Osteocyte (in vitro differentiated cells): ENCODE results near the gene CAMKK1. TPM values are rescaled to one million over a fixed set of nuclear protein-coding genes. Genes with fewer than 3 reads are reported as not detected.
A peak's percentile ranks its signal among the peaks of the same experiment; 100 is the strongest.
"Not testable (repeated sequence)": the region's sequence is repeated elsewhere in the genome, so short reads cannot be mapped to it uniquely, and the experiment has no call there.

Experiments
- DNase-seq: peaks from one replicate; pipeline ENCODE4 v3.0.0; 2021; ENCODE audit warnings: mixed read lengths; ENCODE audit not compliant: unreplicated experiment; ENCODE audit errors: extremely low spot score
- H3K27ac Mint-ChIP-seq: one replicate; pipeline ENCODE4 v1.8.0; 2021; ENCODE audit warnings: mild to moderate bottlenecking, mixed read lengths; ENCODE audit not compliant: unreplicated experiment
- H3K27me3 Mint-ChIP-seq: one replicate; pipeline ENCODE4 v1.8.0; 2021; ENCODE audit warnings: mixed read lengths; ENCODE audit not compliant: unreplicated experiment
- H3K36me3 Mint-ChIP-seq: one replicate; pipeline ENCODE4 v1.8.0; 2021; ENCODE audit warnings: mixed read lengths; ENCODE audit not compliant: unreplicated experiment
- H3K4me1 Mint-ChIP-seq: one replicate; pipeline ENCODE4 v1.8.0; 2021; ENCODE audit warnings: mixed read lengths; ENCODE audit not compliant: unreplicated experiment
- H3K4me3 Mint-ChIP-seq: one replicate; pipeline ENCODE4 v1.8.0; 2021; ENCODE audit warnings: mild to moderate bottlenecking, moderate library complexity, mixed read lengths; ENCODE audit not compliant: unreplicated experiment
- H3K9me3 Mint-ChIP-seq: one replicate; pipeline ENCODE4 v1.8.0; 2021; ENCODE audit warnings: mixed read lengths; ENCODE audit not compliant: unreplicated experiment
- CTCF ChIP-seq: fragments of 200-600 bp; sonication (generic); IDR thresholded peaks from 2 replicates; pipeline ENCODE4 v1.5.0; 2021; ENCODE audit warnings: antibody characterized with exemption, mild to moderate bottlenecking, moderate library complexity
- total RNA-seq: library from RNA; stranded (reverse); gene quantifications from 2 replicates; pipeline ENCODE4 v1.2.1, GENCODE V29; 2021

CAMKK1 gene
- total RNA-seq, 1 donor from 2014 or later = 1.3 TPM

DNA sequence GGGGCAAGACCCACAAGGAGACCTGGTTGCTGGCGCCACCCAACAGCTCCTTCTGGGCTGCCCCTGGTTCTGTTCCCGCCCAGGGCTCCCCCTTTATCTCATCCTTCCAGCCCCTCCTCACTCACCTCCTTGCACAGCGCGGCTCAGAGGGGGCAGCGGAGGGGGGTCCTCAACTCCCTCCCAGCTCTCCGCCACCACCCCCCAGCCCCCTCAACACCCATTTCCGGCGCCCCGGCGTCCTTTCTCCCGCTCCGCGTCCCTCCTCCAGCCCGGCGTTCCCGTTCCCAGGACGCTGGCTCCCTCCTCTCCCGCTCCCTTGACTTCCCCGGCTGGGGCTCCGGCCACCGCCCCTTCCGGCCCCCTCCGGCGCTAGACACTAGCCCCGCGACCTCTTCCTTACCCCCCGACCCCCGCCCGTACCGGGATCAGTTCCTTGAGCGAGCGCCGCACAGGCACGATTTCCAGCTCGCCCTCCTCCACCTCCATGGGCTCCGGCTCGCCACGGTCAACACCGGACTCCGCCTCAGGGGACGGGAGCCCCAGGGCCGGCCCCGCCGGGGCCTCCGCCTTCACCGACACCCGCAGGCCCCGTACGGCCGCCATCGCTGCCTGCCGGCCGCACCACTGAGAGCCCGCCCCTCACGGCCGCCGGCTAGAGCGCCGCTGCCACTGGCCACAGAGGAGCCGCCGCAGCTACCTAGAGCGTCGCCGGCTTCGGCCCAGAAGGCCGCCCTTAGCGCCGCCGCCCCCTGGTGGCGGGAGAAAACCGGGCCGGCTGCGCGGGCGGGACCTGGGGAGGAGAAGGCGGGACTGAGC, 47.0 kb downstream of the CAMKK1 start, which contains the start of gene NCBP3:
Gene NCBP3 (minus strand): TSS at position 626 of the 816 bp plus-strand sequence. CDS start 23 bp downstream, at position 603.
- Mint-ChIP-seq H3K27ac (peak within 1 kb of the TSS; percentile 90), H3K4me3 (peak within 1 kb of the TSS; percentile 92), H3K36me3 (peaks cover 12% of the 10 kb centered on the region), H3K9me3 (no peaks in the 10 kb centered on the region), H3K27me3 (peaks cover 5% of the 10 kb centered on the region), H3K4me1 (peaks cover 21% of the 10 kb centered on the region)
- TF ChIP-seq CTCF = peak; percentile 94
- peak; percentile 98 for DNase-seq

GRCh38 chr17:3845291-3845620, 47.6 kb downstream of the CAMKK1 start:
- TF ChIP-seq CTCF = no peak
- Mint-ChIP-seq H3K36me3 (peaks cover 17% of the 10 kb centered on the region), H3K9me3 (no peaks in the 10 kb centered on the region), H3K27ac (peak overlapping the region; percentile 90), H3K27me3 (peaks cover 2% of the 10 kb centered on the region), H3K4me3 (peak overlapping the region; percentile 92), H3K4me1 (peaks cover 21% of the 10 kb centered on the region)
- DNase-seq = no peak

DNA sequence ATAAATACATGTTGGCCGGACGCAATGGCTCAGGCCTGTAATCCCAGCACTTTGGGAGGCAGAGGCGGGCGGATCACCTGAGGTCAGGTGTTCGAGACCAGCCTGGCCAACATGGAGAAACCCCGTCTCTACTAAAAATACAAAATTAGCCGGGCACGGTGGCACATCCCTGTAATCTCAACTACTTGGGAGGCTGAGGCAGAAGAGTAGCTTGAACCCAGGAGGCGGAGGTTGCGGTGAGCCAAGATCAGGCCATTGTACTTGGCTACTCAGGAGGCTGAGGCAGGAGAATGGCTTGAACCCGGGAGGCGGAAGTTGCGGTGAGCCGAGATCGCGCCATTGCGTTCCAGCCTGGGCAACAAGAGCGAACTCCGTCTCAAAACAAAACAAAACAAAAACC, 48.3 kb downstream of the CAMKK1 start:
- Mint-ChIP-seq H3K4me1 (peaks cover 21% of the 10 kb centered on the region), H3K4me3 (peak overlapping the region; percentile 92), H3K36me3 (peaks cover 23% of the 10 kb centered on the region), H3K27ac (peak overlapping the region; percentile 90)
- not testable (repeated sequence) for H3K9me3 Mint-ChIP-seq, DNase-seq, H3K27me3 Mint-ChIP-seq

DNA sequence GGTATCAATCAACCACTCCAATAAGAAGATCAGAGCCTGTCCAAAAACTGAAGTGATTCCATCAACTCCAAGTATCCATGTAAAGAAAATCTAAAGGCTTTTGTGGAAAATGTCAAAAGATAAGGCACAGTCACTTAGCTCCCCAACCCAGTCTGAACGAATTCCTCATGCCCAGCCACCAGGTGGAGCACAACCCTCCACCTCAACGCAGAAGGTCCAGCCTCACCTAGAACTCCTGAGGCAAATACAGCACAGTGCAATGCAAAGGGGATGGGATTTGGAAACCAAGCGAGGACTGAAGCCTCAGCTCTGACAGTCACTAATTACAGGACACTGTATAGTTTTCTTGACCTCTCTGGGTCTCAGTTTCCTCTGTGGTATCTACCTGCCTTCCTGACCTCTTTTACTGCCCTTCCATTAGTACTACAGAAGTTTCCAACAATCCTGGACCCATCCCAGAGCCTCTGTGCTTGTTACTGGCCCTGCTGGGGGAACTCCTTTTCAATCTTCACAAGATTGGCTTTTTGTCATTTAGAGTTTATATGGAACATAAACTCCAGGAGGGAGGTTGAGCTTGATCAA, 48.8 kb downstream of the CAMKK1 start:
- no peak overlapping the region for H3K27ac Mint-ChIP-seq
- DNase-seq = no peak

DNA sequence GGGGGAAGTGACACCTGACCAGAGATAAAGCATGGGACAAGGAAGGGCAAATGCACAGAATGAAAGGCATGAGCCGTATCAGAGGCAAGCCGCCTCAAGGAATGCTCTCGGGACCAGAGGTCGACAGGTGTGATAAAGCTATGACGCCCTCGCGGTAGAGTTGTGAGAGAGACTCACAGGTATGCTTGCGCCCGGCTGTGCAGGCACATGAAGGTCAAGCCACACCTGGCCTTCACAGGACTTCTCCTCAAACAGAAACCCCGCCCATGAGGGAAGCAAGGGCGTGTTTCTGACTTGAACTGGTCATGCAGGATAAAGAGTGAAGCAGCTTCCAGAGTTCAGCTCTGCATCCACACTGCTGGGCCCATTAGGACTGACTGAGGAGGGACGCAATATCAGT, 54.6 kb downstream of the CAMKK1 start:
- no peak for TF ChIP-seq CTCF

More for the DNA sequence above, 48.8 kb downstream of the CAMKK1 start:
- Mint-ChIP-seq H3K4me3 (peak overlapping the region; percentile 92), H3K9me3 (no peaks in the 10 kb centered on the region), H3K27me3 (peaks cover 2% of the 10 kb centered on the region), H3K36me3 (peaks cover 24% of the 10 kb centered on the region), H3K4me1 (peaks cover 21% of the 10 kb centered on the region)
- peak; percentile 63 for TF ChIP-seq CTCF

More for the DNA sequence above, 54.6 kb downstream of the CAMKK1 start:
- Mint-ChIP-seq H3K27me3 (no peaks in the 10 kb centered on the region), H3K36me3 (peaks cover 43% of the 10 kb centered on the region), H3K4me1 (no peaks in the 10 kb centered on the region), H3K27ac (no peak overlapping the region), H3K4me3 (no peak overlapping the region), H3K9me3 (no peaks in the 10 kb centered on the region)
- no peak for DNase-seq
